GM12878 (cell line): ENCODE measurements around the gene CCM2. TPM values are rescaled to one million over a fixed set of nuclear protein-coding genes. Genes with fewer than 3 reads are reported as not detected.

Experiments
- ATAC-seq: fragments of 200-7000 bp; cut with Tn5 transposase; 3 replicates; pipeline ENCODE4 v1.9.1; 2020; ENCODE audit warnings: mild to moderate bottlenecking, moderate library complexity
- BruUV-seq: library from RNA; stranded (reverse); fragments of 400-500 nt; replicated peaks from 2 replicates; lab custom pipeline; 2021; lab: Mats Ljungman, UMichigan
- CTCF ChIA-PET: fragments of 300-600 bp; sonication (Branson Sonifier 250); formaldehyde crosslinking; extraction: SDS; loops from one replicate; lab custom pipeline; 2021; ENCODE audit warnings: inconsistent platforms; lab: Yijun Ruan, JAX
- POLR2A ChIA-PET: fragments of 350-600 bp; formaldehyde crosslinking; extraction: SDS; loops from one replicate; lab custom pipeline; 2021; ENCODE audit warnings: inconsistent platforms; lab: Charles Lee
- RAD21 ChIA-PET: fragments of 300-600 bp; sonication (Branson Sonifier 250); formaldehyde crosslinking; loops from one replicate; lab custom pipeline; 2023; ENCODE audit warnings: antibody characterized with exemption; ENCODE audit not compliant: unreplicated experiment; lab: Charles Lee
- SMC1A ChIA-PET: fragments of 300-600 bp; sonication (Branson Sonifier 250); formaldehyde crosslinking; loops from one replicate; lab custom pipeline; 2023; ENCODE audit not compliant: unreplicated experiment, uncharacterized antibody; lab: Charles Lee
- DNase-seq: peaks from one replicate; pipeline ENCODE4 v3.0.0-alpha.2; 2011; ENCODE audit warnings: low read depth, low spot score
- FAIRE-seq: peaks from 3 replicates; lab custom pipeline; 2011; peaks lifted over from hg19 to GRCh38; lab: Jason Lieb, UNC
- H2AFZ ChIP-seq: 2 replicates; pipeline ENCODE4 v1.6.0; 2011; ENCODE audit warnings: low read depth, low read length, control low read depth; ENCODE audit not compliant: control insufficient read depth
- H3K27ac ChIP-seq: 2 replicates; pipeline ENCODE4 v1.5.1; 2011; ENCODE audit warnings: control low read depth; ENCODE audit not compliant: control insufficient read depth, insufficient read depth
- H3K27me3 ChIP-seq, 2 experiments: replicated peaks in 1 of 2; 2 replicates each; pipeline versions ENCODE4 v1.6.0 to v1.6.1; 2011; ENCODE audit warnings: low read length in 1 of 2; ENCODE audit not compliant: control insufficient read depth in 2 of 2, insufficient read depth in 2 of 2
- H3K36me3 ChIP-seq, 2 experiments: 2 replicates each; pipeline ENCODE4 v1.5.1; 2011; ENCODE audit warnings: low read length in 1 of 2; ENCODE audit not compliant: control insufficient read depth in 2 of 2, insufficient read depth in 2 of 2
- H3K4me1 ChIP-seq: 2 replicates; pipeline ENCODE4 v1.6.1; 2011; ENCODE audit warnings: mild to moderate bottlenecking, low read length, moderate library complexity, mixed read lengths; ENCODE audit not compliant: control insufficient read depth, insufficient read depth
- H3K4me2 ChIP-seq: 2 replicates; pipeline ENCODE4 v1.6.0; 2011; ENCODE audit warnings: control low read depth; ENCODE audit not compliant: control insufficient read depth, insufficient read depth
- H3K4me3 ChIP-seq: fragments of 200-600 bp; sonication (generic); 2 replicates; pipeline ENCODE4 v1.5.1; 2016
- H3K79me2 ChIP-seq: 2 replicates; pipeline ENCODE4 v1.6.0; 2011; ENCODE audit warnings: low read length; ENCODE audit not compliant: control insufficient read depth, insufficient read depth
- H3K9ac ChIP-seq: 2 replicates; pipeline ENCODE4 v1.8.0; 2011; ENCODE audit warnings: low read length, control low read depth, mixed read lengths; ENCODE audit not compliant: control insufficient read depth, insufficient read depth
- H3K9me3 ChIP-seq: replicated peaks from 3 replicates; pipeline ENCODE4 v1.5.1; 2011; ENCODE audit warnings: mild to moderate bottlenecking, low read length; ENCODE audit not compliant: control insufficient read depth, insufficient read depth
- H4K20me1 ChIP-seq: 2 replicates; pipeline ENCODE4 v1.6.0; 2011; ENCODE audit not compliant: control insufficient read depth, insufficient read depth
- BRCA1 ChIP-seq: IDR thresholded peaks from 2 replicates; pipeline ENCODE4 v1.6.1; 2011; ENCODE audit warnings: low read depth, low read length, improper control_type of control experiment
- CHD2 ChIP-seq: IDR thresholded peaks from 2 replicates; pipeline ENCODE4 v1.6.1; 2011; ENCODE audit warnings: low read depth, low read length, improper control_type of control experiment, borderline replicate concordance
- KAT2A ChIP-seq: conservative IDR thresholded peaks from 2 replicates; pipeline ENCODE4 v1.6.1; 2011; ENCODE audit warnings: low read depth, low read length; ENCODE audit not compliant: control insufficient read depth
- MTA2 ChIP-seq: fragments of 450-650 bp; IDR thresholded peaks from 2 replicates; pipeline ENCODE4 v1.6.1; 2016; ENCODE audit warnings: low read depth, mild to moderate bottlenecking, moderate library complexity
- MYC ChIP-seq: IDR thresholded peaks from 2 replicates; pipeline ENCODE4 v1.6.1; 2011; ENCODE audit warnings: mild to moderate bottlenecking, low read length, moderate library complexity, inconsistent platforms; ENCODE audit not compliant: insufficient read depth, insufficient replicate concordance, insufficient read length, severe bottlenecking
- SMC3 ChIP-seq: IDR thresholded peaks from 2 replicates; pipeline ENCODE4 v1.6.1; 2011; ENCODE audit warnings: low read length, improper control_type of control experiment, borderline replicate concordance
- TCF12 ChIP-seq: IDR thresholded peaks from 2 replicates; pipeline ENCODE4 v1.6.1; 2011; ENCODE audit warnings: low read depth, mild to moderate bottlenecking, low read length
- USF2 ChIP-seq: IDR thresholded peaks from 2 replicates; pipeline ENCODE4 v1.6.1; 2011; ENCODE audit warnings: low read depth, low read length, improper control_type of control experiment, borderline replicate concordance
- WRNIP1 ChIP-seq: IDR thresholded peaks from 2 replicates; pipeline ENCODE4 v1.6.1; 2011; ENCODE audit warnings: low read depth, low read length, improper control_type of control experiment, borderline replicate concordance
- WGBS: methylation state at CpG from one replicate; pipeline ENCODE4 v1.1.6; 2016; ENCODE audit warnings: low lambda C conversion rate; ENCODE audit not compliant: insufficient replicate concordance, insufficient coverage; ENCODE audit errors: missing lambda C conversion rate; 5-methylcytosine and 5-hydroxymethylcytosine counted together
- in situ Hi-C: fragments of 300-500 bp; cut with MboI; formaldehyde crosslinking; loops from 9 replicates; pipeline ENCODE4 v1.14.3; 2018; ENCODE audit warnings: mixed read lengths
- intact Hi-C: fragments of 100-400 bp; cut with micrococcal nuclease; formaldehyde crosslinking; loops from one replicate; pipeline ENCODE4 v1.14.2; 2022; ENCODE audit not compliant: unreplicated experiment
- polyA plus RNA-seq, 11 experiments: library from polyadenylated mRNA; depleted of rRNA in 4 of 11; unstranded in 6 of 11; stranded (reverse) in 5 of 11; fragments of >200 nt; fragmentation: Nextera tagmentation in 4 of 11; fragmentation: Illumina TruSeq in 1 of 11; extraction: Ambion mirVana in 4 of 11; extraction: Trizol in 1 of 11; gene quantifications; 1 replicate in 1 of 11; 2 replicates in 10 of 11; pipeline versions ENCODE4 v1.2.1 to v1.2.3, GENCODE V29; 2011 to 2016; ENCODE audit warnings: inconsistent platforms in 2 of 11, missing spikeins in 2 of 11, low read depth in 1 of 11
- total RNA-seq, 4 experiments: library from RNA; depleted of rRNA in 3 of 4; stranded (reverse); fragments of >200 nt in 3 of 4; fragmentation: Illumina TruSeq in 1 of 4; extraction: Trizol in 1 of 4; gene quantifications; 2 replicates each; pipeline versions ENCODE4 v1.2.1 to v1.2.3, GENCODE V29; 2013 to 2021

Gene CCM2
- total and polyA plus RNA-seq, 10 of the 15 experiments (the other 5 are each of a cell fraction or from before 2014, with no cell fraction given): 1.00 to 82.3 (median 48.7) TPM

DNA sequence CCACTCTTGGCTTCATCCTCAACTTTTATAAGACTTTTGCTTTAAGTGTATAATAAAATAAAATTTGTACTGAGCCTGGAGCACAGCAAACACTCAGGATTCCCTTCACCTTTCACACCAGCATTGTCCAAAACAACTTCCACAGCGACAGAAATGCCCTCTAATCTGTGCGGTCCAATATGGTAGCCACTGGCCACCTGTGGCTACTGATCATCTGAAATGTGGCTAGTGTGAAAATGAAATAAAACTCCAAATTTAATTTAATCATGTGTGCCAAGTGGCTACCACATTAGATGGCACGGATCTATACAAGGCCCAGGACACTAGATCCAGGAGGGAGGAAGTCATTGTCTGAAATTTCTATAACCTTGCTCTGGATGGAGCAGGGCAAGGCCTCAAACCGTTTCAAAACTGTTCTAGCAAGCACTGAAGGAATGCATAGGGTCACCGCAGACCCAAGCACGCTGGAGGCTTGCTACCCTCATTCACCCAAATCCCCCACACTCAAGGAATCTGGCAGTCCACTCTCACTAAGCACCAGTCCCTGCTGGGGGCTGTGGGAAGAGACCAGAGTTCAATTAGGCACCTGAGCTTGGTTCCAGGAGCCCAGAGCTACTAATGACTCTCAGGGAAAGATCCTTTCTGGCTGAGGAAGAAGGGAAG, 14.8 kb upstream of the CCM2 start (continued):
- peak; percentile 64; the same call in 1 of the 2 replicates for TF ChIP-seq WRNIP1
- TF ChIP-seq SMC3: no peak
- TF ChIP-seq BRCA1: no peak
- TF ChIP-seq USF2: no peak
- TF ChIP-seq, all 136 proteins: peak for 4

- ChIA-PET RAD21 (interaction anchor here (0.7 to 14.6 kb wide), 4 partner anchors 12 to 49 kb away, joined by 3 to 303 read pairs (median 20); partner anchors contain the start of gene CCM2), SMC1A (interaction anchor here (0.7 to 16.7 kb wide), 5 partner anchors 12 to 150 kb away, joined by 3 to 303 read pairs (median 5); partner anchors contain the start of gene CCM2), CTCF (interaction anchor here (1.3 to 5.9 kb wide), 2 partner anchors 13 to 15 kb away, joined by 6 to 48 read pairs; no protein-coding TSS in a partner anchor)
- peaks cover 51% of the 10 kb centered on the region for H3K79me2 ChIP-seq
- intact Hi-C loops: loop anchor here (1.0 kb wide), 1 partner anchor 13 kb away; no protein-coding TSS in a partner anchor
- peak overlapping the region; percentile 94 for H3K4me2 ChIP-seq
- WGBS: 2% methylated on average over 8 of the region's 8 CpGs
- DNase-seq: no peak
- H3K4me1 ChIP-seq: peaks cover 27% of the 10 kb centered on the region
- no peak overlapping the region for H2AFZ ChIP-seq
- H3K27ac ChIP-seq: peak overlapping the region; percentile 86
- TF ChIP-seq TCF12: no peak
- 0 out of 2 replicates have a peak, but pooled peaks have one; percentile 6 for TF ChIP-seq CHD2
- TF ChIP-seq MTA2: no peak
- TF ChIP-seq KAT2A: no peak
- TF ChIP-seq MYC: no peak
- TF ChIP-seq, all 136 proteins: peak for 1
- in situ Hi-C loops: no loop called here
- Histone ChIP-seq H3K9me3 (no peaks in the 10 kb centered on the region), H3K4me3 (peak overlapping the region; percentile 93), H3K9ac (peak overlapping the region; percentile 82), H4K20me1 (peaks cover 3% of the 10 kb centered on the region), H3K36me3 (peaks cover 19 to 21% of the 10 kb centered on the region in 2 experiments), H3K27me3 (no peaks in the 10 kb centered on the region)
- ATAC-seq (no peak), FAIRE-seq (peak; percentile 23)
- BruUV-seq: no TSS peak
- POLR2A ChIA-PET: interaction anchor here (0.6 to 16.1 kb wide), 11 partner anchors 8 to 151 kb away, joined by 3 to 280 read pairs (median 4); partner anchors contain the start of genes CCM2, H2AZ2 and TBRG4
Measured at GRCh38 chr7:44985900-44986217, 14.1 kb upstream of the CCM2 start.
